ENCODE data around the gene DGCR6L.
"Not testable (repeated sequence)": the region's sequence is repeated elsewhere in the genome, so short reads cannot be mapped to it uniquely, and the experiment has no call there.

Gene DGCR6L

GRCh38 chr22:20271114-20271994, 48.5 kb downstream of the DGCR6L start:
- H3K36me3 Mint-ChIP-seq (ENCODE audit: low read depth): no peaks in the 10 kb centered on the region
- peaks cover 2% of the 10 kb centered on the region for H3K4me1 Mint-ChIP-seq (ENCODE audit: low read depth)
- peaks cover 7% of the 10 kb centered on the region for H3K27me3 Mint-ChIP-seq (ENCODE audit: low read depth)
- H3K4me3 Mint-ChIP-seq: no peak overlapping the region
- no peak overlapping the region for H3K27ac Mint-ChIP-seq
- H3K9me3 Mint-ChIP-seq: no peaks in the 10 kb centered on the region

GRCh38 chr22:20270190-20271113, 49.4 kb downstream of the DGCR6L start:
- H3K27ac Mint-ChIP-seq; H3K4me3 Mint-ChIP-seq; H3K9me3 Mint-ChIP-seq; H3K36me3 Mint-ChIP-seq (ENCODE audit: low read depth); H3K4me1 Mint-ChIP-seq (ENCODE audit: low read depth); H3K27me3 Mint-ChIP-seq (ENCODE audit: low read depth): not testable (repeated sequence)

- not testable (repeated sequence) for H3K9me3 Mint-ChIP-seq; H3K27ac Mint-ChIP-seq; H3K4me3 Mint-ChIP-seq; H3K36me3 Mint-ChIP-seq (ENCODE audit: low read depth); H3K4me1 Mint-ChIP-seq (ENCODE audit: low read depth); H3K27me3 Mint-ChIP-seq (ENCODE audit: low read depth)
Measured at GRCh38 chr22:20269673-20270072, 50.2 kb downstream of the DGCR6L start.

- not testable (repeated sequence) for H3K9me3 Mint-ChIP-seq; H3K4me3 Mint-ChIP-seq; H3K27ac Mint-ChIP-seq; H3K36me3 Mint-ChIP-seq (ENCODE audit: low read depth); H3K4me1 Mint-ChIP-seq (ENCODE audit: low read depth); H3K27me3 Mint-ChIP-seq (ENCODE audit: low read depth)
Measured at GRCh38 chr22:20269201-20269600, 50.7 kb downstream of the DGCR6L start.

DNA sequence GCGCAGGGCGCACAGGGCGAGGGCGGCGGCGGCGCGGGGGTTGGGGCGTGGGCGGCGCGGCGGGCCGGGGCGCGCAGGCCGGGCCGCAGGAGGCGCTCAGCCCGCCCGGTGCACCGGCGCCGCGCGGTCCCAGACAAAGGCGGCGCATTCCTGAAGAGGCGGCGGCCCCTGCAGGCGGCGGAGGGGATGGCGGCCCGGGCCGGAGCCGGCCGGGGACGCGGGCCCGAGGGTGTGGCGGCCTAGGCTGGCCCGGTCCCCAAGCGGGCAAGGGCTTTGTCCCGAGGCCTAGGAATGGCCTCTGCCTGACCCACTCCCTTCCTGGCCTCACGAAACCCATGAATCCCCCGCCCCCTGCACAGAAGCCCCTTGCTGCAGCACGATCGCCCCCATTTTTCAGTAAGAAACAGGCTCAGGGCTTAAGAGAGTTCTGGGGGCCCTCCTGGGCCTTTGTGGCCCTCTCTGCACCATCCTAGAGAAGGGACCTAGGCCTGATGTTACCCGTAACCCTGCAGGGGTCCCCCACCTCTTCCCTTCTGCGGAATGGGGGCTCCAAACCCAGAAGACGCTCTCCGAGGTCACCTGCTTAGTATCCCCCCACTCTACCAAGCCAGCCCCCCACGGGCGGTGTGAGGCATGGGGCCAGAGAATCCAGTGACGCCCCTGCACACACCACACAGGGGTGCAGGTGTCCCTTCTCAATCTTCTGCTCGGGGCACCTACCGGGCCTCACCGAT, 51.4 kb downstream of the DGCR6L start, which contains the start of gene RTN4R:
RTN4R (minus strand) TSS at position 40 of the 734 bp plus-strand sequence. CDS start 226 bp downstream, outside the sequence.
- Mint-ChIP-seq H3K27ac (no peak within 1 kb of the TSS), H3K9me3 (no peaks in the 10 kb centered on the region)

GRCh38 chr22:20267441-20268278, 52.2 kb downstream of the DGCR6L start:
- H3K9me3 Mint-ChIP-seq: no peaks in the 10 kb centered on the region
- no peak overlapping the region for H3K4me3 Mint-ChIP-seq
- no peak overlapping the region for H3K27ac Mint-ChIP-seq
- peaks cover 2% of the 10 kb centered on the region for H3K4me1 Mint-ChIP-seq (ENCODE audit: low read depth)
- peaks cover 7% of the 10 kb centered on the region for H3K27me3 Mint-ChIP-seq (ENCODE audit: low read depth)
- H3K36me3 Mint-ChIP-seq (ENCODE audit: low read depth): no peaks in the 10 kb centered on the region

More for the DNA sequence above, 51.4 kb downstream of the DGCR6L start, which contains the start of gene RTN4R:
- H3K36me3 Mint-ChIP-seq (ENCODE audit: low read depth): no peaks in the 10 kb centered on the region
- peak within 1 kb of the TSS; percentile 66 for H3K4me3 Mint-ChIP-seq
- peaks cover 7% of the 10 kb centered on the region for H3K27me3 Mint-ChIP-seq (ENCODE audit: low read depth)
- peaks cover 2% of the 10 kb centered on the region for H3K4me1 Mint-ChIP-seq (ENCODE audit: low read depth)

- H3K27ac Mint-ChIP-seq; H3K27me3 Mint-ChIP-seq (ENCODE audit: low read depth); H3K36me3 Mint-ChIP-seq (ENCODE audit: low read depth); H3K4me1 Mint-ChIP-seq (ENCODE audit: low read depth); H3K9me3 Mint-ChIP-seq: not testable (repeated sequence)
- H3K4me3 Mint-ChIP-seq: peak overlapping the region; percentile 53
Measured at GRCh38 chr22:20266667-20267440, 53.0 kb downstream of the DGCR6L start.

- not testable (repeated sequence) for H3K36me3 Mint-ChIP-seq (ENCODE audit: low read depth); H3K4me1 Mint-ChIP-seq (ENCODE audit: low read depth); H3K27me3 Mint-ChIP-seq (ENCODE audit: low read depth); H3K27ac Mint-ChIP-seq; H3K9me3 Mint-ChIP-seq
- peak overlapping the region; percentile 53 for H3K4me3 Mint-ChIP-seq
Measured at GRCh38 chr22:20265772-20266666, 53.8 kb downstream of the DGCR6L start.

- Mint-ChIP-seq H3K9me3 (no peaks in the 10 kb centered on the region), H3K36me3 (ENCODE audit: low read depth) (no peaks in the 10 kb centered on the region), H3K4me1 (ENCODE audit: low read depth) (peaks cover 2% of the 10 kb centered on the region), H3K27ac (no peak overlapping the region), H3K4me3 (no peak overlapping the region), H3K27me3 (ENCODE audit: low read depth) (peaks cover 7% of the 10 kb centered on the region)
Measured at GRCh38 chr22:20264614-20265452, 55.0 kb downstream of the DGCR6L start.

Data from T-helper 1 cell treated with Interleukin-12 subunit alpha and Interleukin-12 subunit beta and Interleukin-4 antibody, amounts not matched to agents 30 μg/mL and 1 μg/mL, for 36 hours (primary cell).